ENCODE results near the gene BRF1.

Gene BRF1

GRCh38 chr14:105178868-105179140, 122.0 kb downstream of the BRF1 start:
- in situ Hi-C loops (cut with MboI; ENCODE audit: low sequenced_read_pairs): no loop called here

- in situ Hi-C loops (cut with MboI; ENCODE audit: low sequenced_read_pairs): no loop called here
Observed at GRCh38 chr14:105178069-105178867, 122.5 kb downstream of the BRF1 start.

- in situ Hi-C loops (cut with MboI; ENCODE audit: low sequenced_read_pairs): no loop called here
Observed at GRCh38 chr14:105177082-105177481, 123.7 kb downstream of the BRF1 start.

- in situ Hi-C loops (cut with MboI; ENCODE audit: low sequenced_read_pairs): no loop called here
Observed at GRCh38 chr14:105176513-105176912, 124.3 kb downstream of the BRF1 start.

- in situ Hi-C loops (cut with MboI; ENCODE audit: low sequenced_read_pairs): no loop called here
Observed at GRCh38 chr14:105173901-105174894, 126.6 kb downstream of the BRF1 start.

GRCh38 chr14:105173145-105173544, 127.7 kb downstream of the BRF1 start:
- in situ Hi-C loops (cut with MboI; ENCODE audit: low sequenced_read_pairs): no loop called here

- in situ Hi-C loops (cut with MboI; ENCODE audit: low sequenced_read_pairs): no loop called here
Observed at GRCh38 chr14:105172476-105172875, 128.3 kb downstream of the BRF1 start.

GRCh38 chr14:105171004-105171673, 129.7 kb downstream of the BRF1 start:
- in situ Hi-C loops (cut with MboI; ENCODE audit: low sequenced_read_pairs): no loop called here

GRCh38 chr14:105169776-105170655, 130.8 kb downstream of the BRF1 start:
- in situ Hi-C loops (cut with MboI; ENCODE audit: low sequenced_read_pairs): no loop called here

GRCh38 chr14:105168979-105169507, 131.8 kb downstream of the BRF1 start:
- in situ Hi-C loops (cut with MboI; ENCODE audit: low sequenced_read_pairs): no loop called here

- in situ Hi-C loops (cut with MboI; ENCODE audit: low sequenced_read_pairs): no loop called here
Observed at GRCh38 chr14:105168496-105168978, 132.3 kb downstream of the BRF1 start, which contains the start of gene JAG2. JAG2 (minus strand) TSS chr14:105168776; CDS start chr14:105168420, 356 bp downstream.

- in situ Hi-C loops (cut with MboI; ENCODE audit: low sequenced_read_pairs): no loop called here
Observed at GRCh38 chr14:105168093-105168420, 132.7 kb downstream of the BRF1 start.

GRCh38 chr14:105167303-105168092, 133.3 kb downstream of the BRF1 start:
- in situ Hi-C loops (cut with MboI; ENCODE audit: low sequenced_read_pairs): no loop called here

GRCh38 chr14:105166571-105167302, 134.1 kb downstream of the BRF1 start:
- in situ Hi-C loops (cut with MboI; ENCODE audit: low sequenced_read_pairs): no loop called here

GRCh38 chr14:105165761-105166485, 134.9 kb downstream of the BRF1 start:
- in situ Hi-C loops (cut with MboI; ENCODE audit: low sequenced_read_pairs): no loop called here

GRCh38 chr14:105165134-105165704, 135.6 kb downstream of the BRF1 start:
- in situ Hi-C loops (cut with MboI; ENCODE audit: low sequenced_read_pairs): no loop called here

GRCh38 chr14:105163040-105163742, 137.6 kb downstream of the BRF1 start:
- in situ Hi-C loops (cut with MboI; ENCODE audit: low sequenced_read_pairs): no loop called here
